Transverse colon (tissue), 4 donors: ENCODE results near the gene MACO1.

ENCODE experiments used
- CTCF ChIP-seq, 5 experiments: fragments of 200-600 bp in 3 of 5; fragments of 450-650 bp in 2 of 5; sonication (generic) in 3 of 5; IDR thresholded peaks; 1 replicate in 2 of 5; 2 replicates in 3 of 5; pipeline ENCODE4 v1.5.1; 2016 to 2017; ENCODE audit warnings: antibody characterized with exemption in 5 of 5, inconsistent platforms in 3 of 5, mild to moderate bottlenecking in 2 of 5, moderate library complexity in 1 of 5
- EP300 ChIP-seq: sonication (generic); formaldehyde crosslinking; IDR thresholded peaks from one replicate; pipeline ENCODE4 v1.6.1; 2017; ENCODE audit warnings: antibody characterized with exemption, low read depth
- POLR2A ChIP-seq: fragments of 450-650 bp; IDR thresholded peaks from one replicate; pipeline ENCODE4 v1.6.1; 2016; ENCODE audit warnings: antibody characterized with exemption, mild to moderate bottlenecking, moderate library complexity
- POLR2AphosphoS5 ChIP-seq, 3 donors: sonication (generic); formaldehyde crosslinking; IDR thresholded peaks; one replicate each; pipeline ENCODE4 v1.6.1; 2016; ENCODE audit warnings: antibody characterized with exemption in 3 of 3

DNA sequence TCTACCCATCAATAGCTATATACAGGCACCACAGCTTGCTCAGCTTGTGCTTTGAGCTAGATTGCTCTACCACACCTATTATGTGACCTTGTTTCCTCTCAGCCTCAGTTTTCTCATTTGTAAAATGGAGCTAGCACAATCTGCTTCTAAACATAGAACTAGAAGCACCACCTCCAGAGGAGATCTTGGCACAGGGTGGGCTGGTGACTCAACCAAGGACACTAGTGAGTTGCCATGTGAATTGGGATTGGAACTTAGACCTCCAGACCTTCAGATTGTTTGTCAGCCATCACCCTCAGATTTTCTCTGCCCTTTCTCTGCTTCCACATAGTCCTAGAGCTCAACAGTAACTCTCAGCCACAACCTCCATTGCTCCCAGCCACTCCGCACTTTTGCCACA lies 3.0 kb upstream of the MACO1 start:
- no peak for TF ChIP-seq POLR2AphosphoS5 (IDR thresholded peaks at IDR 0.05)
- no peak for TF ChIP-seq CTCF (IDR thresholded peaks at IDR 0.05)
- TF ChIP-seq POLR2A: no peak
- no peak for TF ChIP-seq EP300
